G401 (cell line): ENCODE measurements around the gene KLK1. TPM values are rescaled to one million over a fixed set of nuclear protein-coding genes. Genes with fewer than 3 reads are reported as not detected.

Experiments used
- DNase-seq: peaks from one replicate; pipeline ENCODE4 v3.0.0-alpha.2; 2015; ENCODE audit warnings: low spot score
- in situ Hi-C: cut with HindIII; loops from 2 replicates; pipeline ENCODE4 v1.10.0; 2016; ENCODE audit warnings: low sequenced_read_pairs, mixed read lengths
- total RNA-seq: library from RNA; depleted of rRNA; stranded (reverse); fragments of >200 nt; shearing (Covaris generic); gene quantifications from 2 replicates; pipeline ENCODE4 v1.2.3, GENCODE V29; 2014; rRNA removed

The KLK1 gene
- not detected in 2 replicates for total RNA-seq

DNA sequence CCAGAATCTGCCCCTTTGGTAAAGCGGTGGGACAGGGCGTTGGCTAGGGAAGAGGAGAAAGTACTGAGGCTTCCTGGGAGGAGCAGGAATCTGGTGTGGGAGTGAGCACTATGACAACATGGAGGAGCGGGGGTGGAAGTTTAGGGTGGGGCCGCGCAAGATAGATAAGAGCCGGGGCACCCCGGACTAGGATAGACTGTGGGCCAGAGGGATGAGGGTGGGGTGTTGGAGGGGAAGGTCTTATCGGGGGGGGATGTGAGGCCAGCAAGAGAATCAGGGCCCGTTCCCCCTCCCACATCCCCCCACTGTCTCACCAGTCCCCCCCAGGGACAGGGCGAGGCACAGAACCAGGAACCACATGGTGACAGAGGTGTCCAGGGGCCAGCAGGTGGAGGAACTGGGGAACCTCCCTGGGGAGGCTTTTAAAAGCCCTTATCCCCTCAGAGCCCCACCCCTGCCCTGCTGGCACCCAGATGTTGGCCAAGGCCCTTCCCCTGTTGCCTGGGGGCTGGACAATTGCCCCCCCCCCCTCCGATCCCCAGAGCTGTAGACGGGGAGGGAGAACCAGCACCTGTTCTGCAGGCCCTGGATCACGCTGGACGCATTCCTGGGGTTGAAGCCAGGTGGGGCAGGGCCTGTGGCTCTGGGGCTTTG is at the start of gene KLK1:
TSS of gene KLK1 (minus strand) at position 399 of the 654 bp plus-strand sequence. CDS start at position 360, 39 bp downstream.
- no peak for DNase-seq
- in situ Hi-C loops, result no loop called here

DNA sequence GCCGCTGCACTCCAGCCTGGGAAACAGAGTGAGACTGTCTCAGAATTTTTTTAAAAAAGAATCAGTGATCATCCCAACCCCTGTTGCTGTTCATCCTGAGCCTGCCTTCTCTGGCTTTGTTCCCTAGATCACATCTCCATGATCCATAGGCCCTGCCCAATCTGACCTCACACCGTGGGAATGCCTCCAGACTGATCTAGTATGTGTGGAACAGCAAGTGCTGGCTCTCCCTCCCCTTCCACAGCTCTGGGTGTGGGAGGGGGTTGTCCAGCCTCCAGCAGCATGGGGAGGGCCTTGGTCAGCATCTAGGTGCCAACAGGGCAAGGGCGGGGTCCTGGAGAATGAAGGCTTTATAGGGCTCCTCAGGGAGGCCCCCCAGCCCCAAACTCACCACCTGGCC is 49.5 kb upstream of the KLK1 start, which contains the start of gene KLK2:
TSS of gene KLK2 (plus strand) at position 384 of the 400 bp plus-strand sequence. CDS start 35 bp downstream, outside the sequence.
- in situ Hi-C loops, result no loop called here
- no peak for DNase-seq

DNA sequence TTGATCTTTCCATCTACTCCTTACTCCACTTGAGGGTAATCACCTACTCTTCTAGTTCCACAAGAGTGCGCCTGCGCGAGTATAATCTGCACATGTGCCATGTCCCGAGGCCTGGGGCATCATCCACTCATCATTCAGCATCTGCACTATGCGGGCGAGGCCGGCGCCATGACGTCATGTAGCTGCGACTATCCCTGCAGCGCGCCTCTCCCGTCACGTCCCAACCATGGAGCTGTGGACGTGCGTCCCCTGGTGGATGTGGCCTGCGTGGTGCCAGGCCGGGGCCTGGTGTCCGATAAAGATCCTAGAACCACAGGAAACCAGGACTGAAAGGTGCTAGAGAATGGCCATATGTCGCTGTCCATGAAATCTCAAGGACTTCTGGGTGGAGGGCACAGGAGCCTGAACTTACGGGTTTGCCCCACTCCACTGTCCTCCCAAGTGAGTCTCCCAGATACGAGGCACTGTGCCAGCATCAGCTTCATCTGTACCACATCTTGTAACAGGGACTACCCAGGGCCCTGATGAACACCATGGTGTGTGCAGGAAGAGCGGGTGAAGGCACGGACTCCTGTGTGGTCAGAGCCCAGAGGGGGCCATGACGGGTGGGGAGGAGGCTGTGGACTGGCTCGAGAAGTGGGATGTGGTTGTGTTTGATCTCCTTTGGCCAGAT is 47.0 kb upstream of the KLK1 start:
- in situ Hi-C loops, result no loop called here
- DNase-seq, result no peak

DNA sequence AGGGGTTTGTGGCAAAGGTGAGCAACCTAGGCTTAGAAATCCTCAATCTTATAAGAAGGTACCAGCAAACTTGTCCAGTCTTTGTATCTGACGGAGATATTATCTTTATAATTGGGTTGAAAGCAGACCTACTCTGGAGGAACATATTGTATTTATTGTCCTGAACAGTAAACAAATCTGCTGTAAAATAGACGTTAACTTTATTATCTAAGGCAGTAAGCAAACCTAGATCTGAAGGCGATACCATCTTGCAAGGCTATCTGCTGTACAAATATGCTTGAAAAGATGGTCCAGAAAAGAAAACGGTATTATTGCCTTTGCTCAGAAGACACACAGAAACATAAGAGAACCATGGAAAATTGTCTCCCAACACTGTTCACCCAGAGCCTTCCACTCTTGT is 45.9 kb upstream of the KLK1 start:
- no peak for DNase-seq
- in situ Hi-C loops, result no loop called here

DNA sequence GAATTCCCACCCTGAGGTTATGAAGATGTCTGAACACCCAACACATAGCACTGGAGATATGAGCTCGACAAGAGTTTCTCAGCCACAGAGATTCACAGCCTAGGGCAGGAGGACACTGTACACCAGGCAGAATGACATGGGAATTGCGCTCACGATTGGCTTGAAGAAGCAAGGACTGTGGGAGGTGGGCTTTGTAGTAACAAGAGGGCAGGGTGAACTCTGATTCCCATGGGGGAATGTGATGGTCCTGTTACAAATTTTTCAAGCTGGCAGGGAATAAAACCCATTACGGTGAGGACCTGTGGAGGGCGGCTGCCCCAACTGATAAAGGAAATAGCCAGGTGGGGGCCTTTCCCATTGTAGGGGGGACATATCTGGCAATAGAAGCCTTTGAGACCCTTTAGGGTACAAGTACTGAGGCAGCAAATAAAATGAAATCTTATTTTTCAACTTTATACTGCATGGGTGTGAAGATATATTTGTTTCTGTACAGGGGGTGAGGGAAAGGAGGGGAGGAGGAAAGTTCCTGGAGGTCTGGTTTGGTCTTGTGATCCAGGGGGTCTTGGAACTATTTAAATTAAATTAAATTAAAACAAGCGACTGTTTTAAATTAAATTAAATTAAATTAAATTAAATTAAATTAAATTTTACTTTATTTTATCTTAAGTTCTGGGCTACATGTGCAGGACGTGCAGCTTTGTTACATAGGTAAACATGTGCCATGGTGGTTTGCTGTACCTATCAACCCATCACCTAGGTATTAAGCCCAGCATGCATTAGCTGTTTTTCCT is 38.1 kb upstream of the KLK1 start:
- in situ Hi-C loops, result no loop called here
- DNase-seq, result no peak

DNA sequence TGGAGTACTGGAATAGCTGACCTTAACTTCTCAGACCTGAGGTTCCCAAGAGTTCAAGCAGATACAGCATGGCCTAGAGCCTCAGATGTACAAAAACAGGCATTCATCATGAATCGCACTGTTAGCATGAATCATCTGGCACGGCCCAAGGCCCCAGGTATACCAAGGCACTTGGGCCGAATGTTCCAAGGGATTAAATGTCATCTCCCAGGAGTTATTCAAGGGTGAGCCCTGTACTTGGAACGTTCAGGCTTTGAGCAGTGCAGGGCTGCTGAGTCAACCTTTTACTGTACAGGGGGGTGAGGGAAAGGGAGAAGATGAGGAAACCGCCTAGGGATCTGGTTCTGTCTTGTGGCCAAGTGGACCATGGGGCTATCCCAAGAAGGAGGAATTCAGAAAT is 37.4 kb upstream of the KLK1 start:
- no peak for DNase-seq
- in situ Hi-C loops, result no loop called here

DNA sequence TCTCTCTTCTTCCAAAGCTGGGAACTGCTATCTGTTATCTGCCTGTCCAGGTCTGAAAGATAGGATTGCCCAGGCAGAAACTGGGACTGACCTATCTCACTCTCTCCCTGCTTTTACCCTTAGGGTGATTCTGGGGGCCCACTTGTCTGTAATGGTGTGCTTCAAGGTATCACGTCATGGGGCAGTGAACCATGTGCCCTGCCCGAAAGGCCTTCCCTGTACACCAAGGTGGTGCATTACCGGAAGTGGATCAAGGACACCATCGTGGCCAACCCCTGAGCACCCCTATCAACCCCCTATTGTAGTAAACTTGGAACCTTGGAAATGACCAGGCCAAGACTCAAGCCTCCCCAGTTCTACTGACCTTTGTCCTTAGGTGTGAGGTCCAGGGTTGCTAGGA is 36.3 kb upstream of the KLK1 start:
- in situ Hi-C loops, result no loop called here
- DNase-seq, result no peak

DNA sequence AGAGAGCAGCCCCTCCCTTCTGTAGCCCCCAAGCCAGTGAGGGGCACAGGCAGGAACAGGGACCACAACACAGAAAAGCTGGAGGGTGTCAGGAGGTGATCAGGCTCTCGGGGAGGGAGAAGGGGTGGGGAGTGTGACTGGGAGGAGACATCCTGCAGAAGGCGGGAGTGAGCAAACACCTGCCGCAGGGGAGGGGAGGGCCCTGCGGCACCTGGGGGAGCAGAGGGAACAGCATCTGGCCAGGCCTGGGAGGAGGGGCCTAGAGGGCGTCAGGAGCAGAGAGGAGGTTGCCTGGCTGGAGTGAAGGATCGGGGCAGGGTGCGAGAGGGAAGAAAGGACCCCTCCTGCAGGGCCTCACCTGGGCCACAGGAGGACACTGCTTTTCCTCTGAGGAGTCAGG is 35.3 kb upstream of the KLK1 start:
- in situ Hi-C loops, result no loop called here
- DNase-seq, result no peak

DNA sequence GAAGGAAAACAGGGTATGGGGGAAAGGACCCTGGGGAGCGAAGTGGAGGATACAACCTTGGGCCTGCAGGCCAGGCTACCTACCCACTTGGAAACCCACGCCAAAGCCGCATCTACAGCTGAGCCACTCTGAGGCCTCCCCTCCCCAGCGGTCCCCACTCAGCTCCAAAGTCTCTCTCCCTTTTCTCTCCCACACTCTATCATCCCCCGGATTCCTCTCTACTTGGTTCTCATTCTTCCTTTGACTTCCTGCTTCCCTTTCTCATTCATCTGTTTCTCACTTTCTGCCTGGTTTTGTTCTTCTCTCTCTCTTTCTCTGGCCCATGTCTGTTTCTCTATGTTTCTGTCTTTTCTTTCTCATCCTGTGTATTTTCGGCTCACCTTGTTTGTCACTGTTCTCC is 33.8 kb upstream of the KLK1 start:
- no peak for DNase-seq
- in situ Hi-C loops, result no loop called here

DNA sequence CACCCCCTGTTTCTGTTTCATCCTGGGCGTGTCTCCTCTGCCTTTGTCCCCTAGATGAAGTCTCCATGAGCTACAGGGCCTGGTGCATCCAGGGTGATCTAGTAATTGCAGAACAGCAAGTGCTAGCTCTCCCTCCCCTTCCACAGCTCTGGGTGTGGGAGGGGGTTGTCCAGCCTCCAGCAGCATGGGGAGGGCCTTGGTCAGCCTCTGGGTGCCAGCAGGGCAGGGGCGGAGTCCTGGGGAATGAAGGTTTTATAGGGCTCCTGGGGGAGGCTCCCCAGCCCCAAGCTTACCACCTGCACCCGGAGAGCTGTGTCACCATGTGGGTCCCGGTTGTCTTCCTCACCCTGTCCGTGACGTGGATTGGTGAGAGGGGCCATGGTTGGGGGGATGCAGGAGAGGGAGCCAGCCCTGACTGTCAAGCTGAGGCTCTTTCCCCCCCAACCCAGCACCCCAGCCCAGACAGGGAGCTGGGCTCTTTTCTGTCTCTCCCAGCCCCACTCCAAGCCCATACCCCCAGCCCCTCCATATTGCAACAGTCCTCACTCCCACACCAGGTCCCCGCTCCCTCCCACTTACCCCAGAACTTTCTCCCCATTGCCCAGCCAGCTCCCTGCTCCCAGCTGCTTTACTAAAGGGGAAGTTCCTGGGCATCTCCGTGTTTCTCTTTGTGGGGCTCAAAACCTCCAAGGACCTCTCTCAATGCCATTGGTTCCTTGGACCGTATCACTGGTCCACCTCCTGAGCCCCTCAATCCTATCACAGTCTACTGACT is 31.2 kb upstream of the KLK1 start, which contains the start of gene KLK3:
TSS of gene KLK3 (plus strand) at position 280 of the 775 bp plus-strand sequence. CDS start at position 321, 41 bp downstream.
- in situ Hi-C loops, result no loop called here
- no peak for DNase-seq

DNA sequence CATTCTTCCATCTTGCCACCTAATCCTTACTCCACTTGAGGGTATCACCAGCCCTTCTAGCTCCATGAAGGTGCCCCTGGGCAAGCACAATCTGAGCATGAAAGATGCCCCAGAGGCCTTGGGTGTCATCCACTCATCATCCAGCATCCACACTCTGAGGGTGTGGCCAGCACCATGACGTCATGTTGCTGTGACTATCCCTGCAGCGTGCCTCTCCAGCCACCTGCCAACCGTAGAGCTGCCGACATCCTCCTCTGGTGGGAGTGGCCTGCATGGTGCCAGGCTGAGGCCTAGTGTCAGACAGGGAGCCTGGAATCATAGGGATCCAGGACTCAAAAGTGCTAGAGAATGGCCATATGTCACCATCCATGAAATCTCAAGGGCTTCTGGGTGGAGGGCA is 28.0 kb upstream of the KLK1 start:
- DNase-seq, result no peak
- in situ Hi-C loops, result no loop called here

DNA sequence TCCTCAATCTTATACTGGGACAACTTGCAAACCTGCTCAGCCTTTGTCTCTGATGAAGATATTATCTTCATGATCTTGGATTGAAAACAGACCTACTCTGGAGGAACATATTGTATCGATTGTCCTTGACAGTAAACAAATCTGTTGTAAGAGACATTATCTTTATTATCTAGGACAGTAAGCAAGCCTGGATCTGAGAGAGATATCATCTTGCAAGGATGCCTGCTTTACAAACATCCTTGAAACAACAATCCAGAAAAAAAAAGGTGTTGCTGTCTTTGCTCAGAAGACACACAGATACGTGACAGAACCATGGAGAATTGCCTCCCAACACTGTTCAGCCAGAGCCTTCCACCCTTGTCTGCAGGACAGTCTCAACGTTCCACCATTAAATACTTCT is 27.2 kb upstream of the KLK1 start:
- DNase-seq, result no peak
- in situ Hi-C loops, result no loop called here

DNA sequence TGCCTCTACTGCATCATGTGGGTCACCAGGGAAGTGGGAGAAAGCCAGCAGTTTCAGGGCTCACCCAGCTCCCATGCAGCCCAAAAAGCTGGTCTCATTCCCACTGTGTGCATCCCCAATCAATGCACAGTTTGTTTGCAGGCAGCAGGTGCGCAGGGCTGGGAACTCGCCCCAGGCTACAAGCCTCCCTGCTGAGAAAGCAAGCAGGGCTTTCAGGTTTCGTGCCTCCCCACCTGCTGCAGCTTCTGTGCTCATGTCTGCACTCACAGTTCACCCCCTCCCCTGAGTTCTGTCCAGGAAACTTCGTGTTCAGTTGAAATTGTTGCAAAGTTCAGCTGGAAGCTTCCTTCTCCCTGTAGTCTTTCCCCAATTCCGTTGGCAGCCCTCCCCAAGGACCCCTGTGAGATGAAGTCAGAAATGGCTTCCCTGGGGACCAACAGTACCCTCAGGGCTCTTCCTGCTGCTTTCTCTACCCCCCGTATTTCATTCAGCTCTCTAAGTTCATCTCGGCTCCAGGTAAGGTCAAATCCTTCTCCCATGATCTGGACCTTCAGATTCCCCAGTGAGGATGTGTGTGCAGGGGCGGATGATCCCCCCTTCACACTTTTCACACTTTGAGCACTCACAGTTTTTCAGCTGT is 20.8 kb upstream of the KLK1 start:
- DNase-seq, result no peak
- in situ Hi-C loops, result no loop called here

DNA sequence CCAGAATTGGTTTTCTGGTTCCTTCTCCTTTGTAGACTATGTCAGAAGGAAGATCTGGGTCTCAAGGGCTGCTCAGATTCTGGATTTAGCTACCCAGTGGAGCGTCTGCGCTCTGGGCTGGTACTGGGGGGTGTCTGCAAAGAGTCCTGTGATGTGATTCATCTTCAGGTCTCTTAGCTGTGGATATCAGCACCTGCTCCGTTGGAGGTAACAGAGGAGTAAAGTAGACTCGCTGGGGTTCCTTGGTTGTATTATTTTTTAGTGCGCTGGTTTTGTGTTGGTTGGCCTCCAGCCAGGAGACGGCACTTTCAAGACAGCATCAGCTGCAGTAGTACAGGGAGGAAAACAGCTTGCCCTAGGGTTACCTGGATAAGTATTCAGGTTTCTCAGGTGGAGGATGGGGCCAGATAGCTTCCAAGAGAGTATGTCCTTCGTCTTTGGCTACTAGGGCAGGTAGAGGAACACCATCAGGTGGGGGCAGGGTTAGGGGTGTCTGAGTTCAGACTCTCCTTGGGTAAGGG is 20.2 kb upstream of the KLK1 start:
- DNase-seq, result no peak
- in situ Hi-C loops, result no loop called here

DNA sequence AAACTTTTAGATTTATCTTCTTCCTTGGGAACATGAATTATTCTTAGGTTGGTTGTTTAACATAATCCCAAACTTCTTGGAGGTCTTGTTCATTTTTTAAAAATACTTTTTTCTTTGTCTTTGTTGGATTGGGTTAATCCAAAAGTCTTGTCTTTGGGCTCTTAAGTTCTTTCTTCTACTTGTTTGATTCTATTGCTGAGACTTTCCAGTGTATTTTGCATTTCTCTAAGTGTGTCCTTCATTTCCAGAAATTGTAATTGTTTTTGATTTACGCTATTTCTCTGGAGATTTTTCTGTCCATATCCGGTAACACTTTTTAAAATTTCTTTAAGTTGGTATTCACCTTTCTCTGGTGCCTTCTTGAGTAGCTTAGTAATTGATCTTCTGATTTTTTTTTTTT is 19.6 kb upstream of the KLK1 start:
- in situ Hi-C loops, result no loop called here
- DNase-seq, result no peak

DNA sequence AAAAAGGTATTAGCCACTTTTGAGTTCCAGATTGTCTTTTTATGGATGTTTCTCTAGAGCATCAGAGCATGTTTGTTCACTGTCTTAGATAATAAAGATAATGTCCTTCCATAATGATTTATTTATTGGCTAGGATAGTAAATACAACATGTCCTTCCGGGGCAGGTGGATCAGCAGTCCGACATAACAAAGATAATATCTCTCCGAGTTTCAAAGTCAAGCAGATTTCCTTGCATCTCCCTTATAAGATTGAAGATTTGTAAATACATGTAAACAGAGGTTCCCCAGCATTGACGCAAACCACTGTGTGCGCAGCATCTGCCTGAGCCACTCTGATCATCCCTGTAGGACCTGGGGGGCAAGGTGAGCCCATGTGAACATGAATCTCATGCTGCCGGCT is 18.5 kb upstream of the KLK1 start:
- DNase-seq, result no peak
- in situ Hi-C loops, result no loop called here

DNA sequence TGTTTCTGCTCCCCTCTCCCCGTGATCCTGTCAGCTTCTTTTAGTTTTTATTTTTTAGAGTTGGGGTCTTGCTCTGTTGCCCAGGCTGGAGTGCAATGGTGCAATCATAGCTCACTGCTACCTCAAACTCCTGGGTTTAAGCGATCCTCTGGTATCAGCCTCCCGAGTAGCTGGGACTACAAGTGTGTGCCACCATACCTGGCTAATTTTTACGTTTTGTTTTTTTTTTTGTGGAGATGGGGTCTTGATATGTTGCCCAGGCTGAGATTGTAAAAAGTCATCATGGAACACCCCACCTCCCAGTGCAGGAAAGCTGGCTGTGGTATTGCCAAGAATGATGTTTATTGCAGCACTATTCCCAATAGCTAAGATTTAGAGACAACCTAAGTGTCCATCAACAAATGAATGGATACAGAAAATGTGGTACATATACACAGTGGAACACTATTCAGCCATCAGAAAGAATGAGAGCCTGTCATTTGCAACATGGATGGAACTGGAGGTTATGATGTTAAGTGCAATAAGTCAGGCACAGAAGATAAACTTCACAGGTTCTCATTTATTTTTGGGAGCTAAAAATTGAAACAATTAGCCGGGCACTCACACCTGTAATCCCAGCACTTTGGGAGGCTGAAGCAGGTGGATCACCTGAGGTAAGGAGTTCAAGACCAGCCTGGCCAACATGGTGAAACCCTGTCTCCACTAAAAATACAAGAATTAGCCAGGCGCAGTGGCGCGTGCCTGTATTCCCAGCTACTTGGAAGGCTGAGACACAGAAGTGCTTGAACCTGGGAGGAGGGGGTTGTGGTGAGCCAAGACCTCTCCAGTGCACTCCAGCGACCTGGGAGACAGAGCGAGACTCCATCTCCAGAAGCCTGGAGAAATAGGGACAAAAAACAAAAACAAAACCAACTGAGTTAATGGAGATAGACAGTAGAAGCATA is 16.4 kb upstream of the KLK1 start:
- in situ Hi-C loops, result no loop called here
- no peak for DNase-seq

DNA sequence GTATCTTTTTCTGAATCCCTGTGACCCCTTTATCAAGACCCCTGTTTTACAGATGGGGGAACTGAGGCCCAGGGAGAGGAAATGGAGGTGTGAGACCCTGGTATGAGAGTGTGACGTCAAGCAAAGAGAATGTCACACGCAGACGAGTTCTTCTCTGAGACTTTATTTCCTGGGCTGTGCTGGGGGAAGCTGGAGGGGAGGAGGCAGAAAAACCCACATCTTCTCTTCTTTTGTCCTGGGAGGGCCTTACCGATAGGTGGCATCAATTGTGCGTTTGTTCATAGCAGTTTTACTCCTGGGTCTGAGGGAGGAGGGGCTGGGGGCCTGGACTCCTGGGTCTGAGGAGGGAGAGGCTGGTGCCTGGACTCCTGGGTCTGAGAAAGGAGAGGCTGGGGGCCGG is 14.7 kb upstream of the KLK1 start:
- no peak for DNase-seq
- in situ Hi-C loops, result no loop called here
